SJCRH30 (cell line): ENCODE measurements around the gene ZNRF1. TPM values are rescaled to one million over a fixed set of nuclear protein-coding genes. Genes with fewer than 3 reads are reported as not detected.

ENCODE experiments used
- DNase-seq, 2 experiments: peaks; one replicate each; pipeline ENCODE4 v3.0.0-alpha.2; 2015 to 2020
- H3K27ac ChIP-seq: fragments of 250-450 bp; sonication (Bioruptor Pico); 2 replicates; pipeline ENCODE4 v1.5.1; 2020; ENCODE audit warnings: mild to moderate bottlenecking, moderate library complexity
- H3K27me3 ChIP-seq: fragments of 250-450 bp; sonication (Bioruptor Pico); 2 replicates; pipeline ENCODE4 v1.5.1; 2020; ENCODE audit warnings: mild to moderate bottlenecking, moderate library complexity
- H3K36me3 ChIP-seq: fragments of 250-450 bp; sonication (Bioruptor Pico); 2 replicates; pipeline ENCODE4 v1.5.1; 2020; ENCODE audit warnings: mild to moderate bottlenecking, moderate library complexity
- H3K4me1 ChIP-seq: fragments of 250-450 bp; sonication (Bioruptor Pico); 2 replicates; pipeline ENCODE4 v1.5.1; 2020; ENCODE audit warnings: mild to moderate bottlenecking, moderate library complexity
- H3K4me3 ChIP-seq: fragments of 250-450 bp; sonication (Bioruptor Pico); 2 replicates; pipeline ENCODE4 v1.5.1; 2020; ENCODE audit warnings: mild to moderate bottlenecking, moderate library complexity
- H3K9me3 ChIP-seq: fragments of 250-450 bp; sonication (Bioruptor Pico); replicated peaks from 2 replicates; pipeline ENCODE4 v1.5.1; 2020; ENCODE audit warnings: mild to moderate bottlenecking, moderate library complexity
- total RNA-seq: library from RNA; depleted of rRNA; stranded (reverse); fragments of >200 nt; shearing (Covaris generic); gene quantifications from 2 replicates; pipeline ENCODE4 v1.2.3, GENCODE V29; 2014; rRNA removed

Gene ZNRF1
- total RNA-seq, 1 experiment from 2014 or later, result 10.9 TPM

- DNase-seq, result no peak
- peaks cover 5% of the 10 kb centered on the region; the same call in 1 of the 2 replicates for H3K36me3 ChIP-seq
- no peaks in the 10 kb centered on the region for H3K27me3 ChIP-seq
Observed at GRCh38 chr16:75151798-75152197, 153.0 kb downstream of the ZNRF1 start.

GRCh38 chr16:75152635-75153034, 153.8 kb downstream of the ZNRF1 start:
- Histone ChIP-seq H3K36me3 (peaks cover 5% of the 10 kb centered on the region; the same call in 1 of the 2 replicates), H3K27ac (no peak overlapping the region), H3K27me3 (no peaks in the 10 kb centered on the region), H3K4me1 (no peaks in the 10 kb centered on the region), H3K9me3 (no peaks in the 10 kb centered on the region), H3K4me3 (no peak overlapping the region)
- no peak for DNase-seq

More at GRCh38 chr16:75151798-75152197, 153.0 kb downstream of the ZNRF1 start:
- no peak overlapping the region for H3K27ac ChIP-seq
- no peaks in the 10 kb centered on the region for H3K9me3 ChIP-seq
- H3K4me3 ChIP-seq, result no peak overlapping the region
- no peaks in the 10 kb centered on the region for H3K4me1 ChIP-seq

DNA sequence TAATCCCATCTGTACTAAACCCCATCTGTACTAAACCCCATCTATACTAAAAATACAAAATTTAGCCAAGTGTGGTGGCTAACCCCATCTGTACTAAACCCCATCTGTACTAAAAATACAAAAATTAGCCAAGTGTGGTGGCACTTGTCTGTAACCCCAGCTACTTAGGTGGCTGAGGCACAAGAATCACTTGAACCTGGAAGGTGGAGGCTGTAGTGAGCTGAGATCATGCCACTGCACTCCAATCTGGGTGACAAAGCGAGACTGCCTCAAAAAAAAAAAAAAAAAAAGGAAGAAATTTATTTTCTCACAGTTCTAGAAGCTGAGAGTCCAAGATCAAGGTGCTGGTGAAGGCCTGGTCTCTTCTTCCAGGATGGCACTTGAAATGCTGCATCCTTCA, 161.6 kb downstream of the ZNRF1 start:
- Histone ChIP-seq H3K36me3 (peaks cover 6% of the 10 kb centered on the region), H3K9me3 (no peaks in the 10 kb centered on the region), H3K4me1 (no peaks in the 10 kb centered on the region), H3K4me3 (no peak overlapping the region), H3K27ac (no peak overlapping the region), H3K27me3 (no peaks in the 10 kb centered on the region)
- DNase-seq, result no peak

Other genes starting within 250 kb of the ZNRF1 start
- gene FA2H, start 224.2 kb upstream of the ZNRF1 start, total RNA-seq, result not detected in 2 replicates
- gene WDR59, start 13.9 kb upstream of the ZNRF1 start, total RNA-seq, result 13.6 and 17.9 TPM in 2 replicates
- 0.08 TPM in 1 of 2 replicates, not detected in the other for gene LDHD, start 117.8 kb downstream of the ZNRF1 start, total RNA-seq
- gene ZFP1, start 149.5 kb downstream of the ZNRF1 start, total RNA-seq, result 8.4 and 10.9 TPM in 2 replicates
- 0.56 TPM in 1 of 2 replicates, not detected in the other for gene CTRB2, start 208.1 kb downstream of the ZNRF1 start, total RNA-seq
- gene CTRB1, start 220.0 kb downstream of the ZNRF1 start, total RNA-seq, result not detected in 2 replicates